ENCODE measurements around the gene TTC33. TPM values are rescaled to one million over a fixed set of nuclear protein-coding genes. Genes with fewer than 3 reads are reported as not detected.

TTC33 gene
- 18.5 and 22.8 TPM in 2 replicates for total RNA-seq

GRCh38 chr5:40755407-40756365 is at the start of gene TTC33:
Gene TTC33 (minus strand): TSS chr5:40755961. CDS start chr5:40747018, 8,943 bp downstream.

GRCh38 chr5:40798012-40798800 is 42.4 kb upstream of the TTC33 start, which contains the start of gene PRKAA1:
Gene PRKAA1 (minus strand): TSS chr5:40798374. CDS start chr5:40798189, 185 bp downstream.

GRCh38 chr5:40679913-40680681 is 75.7 kb downstream of the TTC33 start, which contains the start of gene PTGER4:
Gene PTGER4 (plus strand): TSS chr5:40679915. CDS start chr5:40680994, 1,079 bp downstream.

Other genes with a start within 250 kb of the TTC33 start
- gene PTGER4, start 76.0 kb downstream of the TTC33 start, total RNA-seq, result 3.7 and 4.9 TPM in 2 replicates
- 118 and 144 TPM in 2 replicates for gene PRKAA1, start 42.4 kb upstream of the TTC33 start, total RNA-seq
- gene RPL37, start 79.3 kb upstream of the TTC33 start, total RNA-seq, result 3,165 and 3,243 TPM in 2 replicates
- 44.2 and 50.4 TPM in 2 replicates for gene CARD6, start 85.4 kb upstream of the TTC33 start, total RNA-seq
- 0.09 and 0.33 TPM in 2 replicates for gene C7, start 153.5 kb upstream of the TTC33 start, total RNA-seq

Measured in dermis lymphatic vessel endothelial cell (primary cell).